Thoracic aorta endothelial cell (primary cell): ENCODE results near the gene PHIP. TPM values are rescaled to one million over a fixed set of nuclear protein-coding genes. Genes with fewer than 3 reads are reported as not detected.

ENCODE experiments used
- total RNA-seq: library from RNA; depleted of rRNA; stranded (reverse); fragments of >200 nt; gene quantifications from 2 replicates; pipeline ENCODE4 v1.2.3, GENCODE V29; 2012

PHIP gene
- 50.0 and 56.1 TPM in 2 replicates for total RNA-seq

GRCh38 chr6:79078075-79078969 lies at the start of gene PHIP:
Gene PHIP (minus strand): TSS chr6:79078254. CDS start chr6:79078068, 186 bp downstream.

Other genes with a start within 250 kb of the PHIP start
- 5.9 and 7.7 TPM in 2 replicates for gene IRAK1BP1, start 210.7 kb downstream of the PHIP start, total RNA-seq
- gene HMGN3, start 156.4 kb upstream of the PHIP start, total RNA-seq, result 66.8 and 72.7 TPM in 2 replicates